Body of pancreas (tissue), 4 donors: ENCODE data around the gene PDGFD. TPM values are rescaled to one million over a fixed set of nuclear protein-coding genes. Genes with fewer than 3 reads are reported as not detected.

Experiments
- ATAC-seq: fragments of 150-250 bp; one replicate; pipeline ENCODE4 v1.9.1; 2016
- DNase-seq, 4 donors: peaks; one replicate each; pipeline ENCODE4 v3.0.0-alpha.2; 2019
- H3K27ac ChIP-seq, 4 donors: fragments of 200-600 bp; sonication (generic); 1 replicate in 3 of 4; 2 replicates in 1 of 4; pipeline versions ENCODE4 v1.5.1 to v1.6.1; 2016 to 2019; ENCODE audit warnings: mild to moderate bottlenecking in 1 of 4, mixed read lengths in 1 of 4, moderate library complexity in 1 of 4
- H3K27me3 ChIP-seq, 2 donors: fragments of 200-600 bp; sonication (generic); one replicate each; pipeline ENCODE4 v1.6.0; 2016; ENCODE audit warnings: mild to moderate bottlenecking in 1 of 2
- H3K36me3 ChIP-seq, 2 donors: fragments of 200-600 bp; sonication (generic); replicated peaks in 1 of 2; 2 replicates each; pipeline ENCODE4 v1.5.1; 2016; ENCODE audit warnings: low read depth in 2 of 2; ENCODE audit not compliant: insufficient read depth in 1 of 2
- H3K4me1 ChIP-seq: fragments of 200-600 bp; sonication (generic); one replicate; pipeline ENCODE4 v1.6.0; 2016
- H3K4me3 ChIP-seq, 2 donors: fragments of 200-600 bp; sonication (generic); 1 replicate in 1 of 2; 2 replicates in 1 of 2; pipeline ENCODE4 v1.5.1; 2016 to 2019
- H3K9me3 ChIP-seq, 3 donors: fragments of 200-600 bp; sonication (generic); 1 replicate in 2 of 3; 2 replicates in 1 of 3; pipeline ENCODE4 v1.5.1; 2016
- POLR2A ChIP-seq, 3 donors: fragments of 450-650 bp; IDR thresholded peaks; one replicate each; pipeline ENCODE4 v1.6.1; 2016; ENCODE audit warnings: antibody characterized with exemption in 3 of 3, mild to moderate bottlenecking in 2 of 3
- WGBS, 2 donors: methylation state at CpG; one replicate each; pipeline ENCODE4 v1.1.5; 2017; 5-methylcytosine and 5-hydroxymethylcytosine counted together
- intact Hi-C: fragments of 100-400 bp; cut with DNase I; formaldehyde crosslinking; loops from one replicate; pipeline ENCODE4 v1.15.1; 2023
- total RNA-seq, 2 donors: library from RNA; depleted of rRNA; stranded (reverse); fragments of >200 nt; gene quantifications; one replicate each; pipeline ENCODE4 v1.1.0, GENCODE V29; 2016
- TF ChIP-seq, protein P1 (sequence below), 7 experiments: fragments of 450-650 bp in 4 of 7; fragments of 200-600 bp in 3 of 7; sonication (generic) in 3 of 7; IDR thresholded peaks; one replicate each; pipeline ENCODE4 v1.5.1; 2016 to 2019; ENCODE audit warnings: antibody characterized with exemption in 7 of 7

The PDGFD gene
- total RNA-seq, 2 donors from 2014 or later = 26.7 to 43.1 TPM

DNA sequence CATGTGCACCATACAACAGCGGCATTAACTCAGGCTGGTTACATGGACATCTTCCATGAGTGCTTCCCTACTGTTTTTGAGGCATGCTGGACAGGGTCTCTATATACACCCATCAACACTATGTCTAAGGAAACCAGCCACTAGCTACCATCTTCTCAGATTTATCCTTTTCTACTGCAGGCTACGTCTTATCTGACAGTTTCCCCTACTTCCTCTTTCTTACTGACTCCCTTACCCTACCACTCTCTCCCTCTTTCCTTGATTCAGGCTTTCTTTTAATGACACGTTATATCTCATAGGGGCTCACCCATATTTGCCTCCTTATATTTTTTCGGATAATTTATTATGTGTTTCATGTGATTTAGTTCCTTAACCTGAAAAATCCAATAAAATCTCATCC lies 85.7 kb downstream of the PDGFD start:
- Histone ChIP-seq H3K9me3 (no peaks in the 10 kb centered on the region), H3K4me1 (no peaks in the 10 kb centered on the region), H3K4me3 (no peak overlapping the region), H3K36me3 (no peaks in the 10 kb centered on the region), H3K27me3 (no peaks in the 10 kb centered on the region), H3K27ac (no peak overlapping the region)
- intact Hi-C loops = no loop called here
- no peak for ATAC-seq
- TF ChIP-seq, protein P1, sequence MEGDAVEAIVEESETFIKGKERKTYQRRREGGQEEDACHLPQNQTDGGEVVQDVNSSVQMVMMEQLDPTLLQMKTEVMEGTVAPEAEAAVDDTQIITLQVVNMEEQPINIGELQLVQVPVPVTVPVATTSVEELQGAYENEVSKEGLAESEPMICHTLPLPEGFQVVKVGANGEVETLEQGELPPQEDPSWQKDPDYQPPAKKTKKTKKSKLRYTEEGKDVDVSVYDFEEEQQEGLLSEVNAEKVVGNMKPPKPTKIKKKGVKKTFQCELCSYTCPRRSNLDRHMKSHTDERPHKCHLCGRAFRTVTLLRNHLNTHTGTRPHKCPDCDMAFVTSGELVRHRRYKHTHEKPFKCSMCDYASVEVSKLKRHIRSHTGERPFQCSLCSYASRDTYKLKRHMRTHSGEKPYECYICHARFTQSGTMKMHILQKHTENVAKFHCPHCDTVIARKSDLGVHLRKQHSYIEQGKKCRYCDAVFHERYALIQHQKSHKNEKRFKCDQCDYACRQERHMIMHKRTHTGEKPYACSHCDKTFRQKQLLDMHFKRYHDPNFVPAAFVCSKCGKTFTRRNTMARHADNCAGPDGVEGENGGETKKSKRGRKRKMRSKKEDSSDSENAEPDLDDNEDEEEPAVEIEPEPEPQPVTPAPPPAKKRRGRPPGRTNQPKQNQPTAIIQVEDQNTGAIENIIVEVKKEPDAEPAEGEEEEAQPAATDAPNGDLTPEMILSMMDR (IDR thresholded peaks at IDR 0.05) = no peak
- no peak for TF ChIP-seq POLR2A (IDR thresholded peaks at IDR 0.05)
- WGBS, 2 donors = 79 to 85% methylated on average over 4 of the region's 4 CpGs
- no peak for DNase-seq

DNA sequence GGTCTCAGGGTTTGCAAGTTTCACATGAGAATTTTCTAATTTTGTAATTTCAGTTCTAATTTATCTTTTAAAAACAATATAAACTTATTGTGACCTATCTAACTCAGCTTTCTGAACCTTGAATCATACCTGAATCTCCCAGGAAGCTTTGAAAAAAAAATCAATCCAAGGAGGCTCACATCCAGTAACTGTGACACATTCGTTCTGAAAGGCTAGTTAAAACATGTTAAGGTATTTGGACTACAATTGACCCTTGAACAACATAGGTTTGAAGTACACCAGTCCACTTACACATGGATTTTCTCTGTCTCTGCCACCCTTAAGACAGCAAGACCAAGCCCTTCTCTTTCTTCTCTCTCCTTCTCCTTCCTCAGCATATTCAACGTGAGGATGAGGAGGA lies 87.5 kb downstream of the PDGFD start:
- no peaks in the 10 kb centered on the region for H3K27me3 ChIP-seq
- intact Hi-C loops = no loop called here
- no peak overlapping the region for H3K27ac ChIP-seq
- TF ChIP-seq, protein P1 (IDR thresholded peaks at IDR 0.05) = no peak
- TF ChIP-seq POLR2A (IDR thresholded peaks at IDR 0.05) = no peak
- ATAC-seq (no peak), DNase-seq (no peak)
- 50 to 65% methylated on average over 2 of the region's 2 CpGs for WGBS, 2 donors
- H3K9me3 ChIP-seq = no peaks in the 10 kb centered on the region
- H3K4me3 ChIP-seq = no peak overlapping the region
- no peaks in the 10 kb centered on the region for H3K4me1 ChIP-seq
- H3K36me3 ChIP-seq = no peaks in the 10 kb centered on the region

DNA sequence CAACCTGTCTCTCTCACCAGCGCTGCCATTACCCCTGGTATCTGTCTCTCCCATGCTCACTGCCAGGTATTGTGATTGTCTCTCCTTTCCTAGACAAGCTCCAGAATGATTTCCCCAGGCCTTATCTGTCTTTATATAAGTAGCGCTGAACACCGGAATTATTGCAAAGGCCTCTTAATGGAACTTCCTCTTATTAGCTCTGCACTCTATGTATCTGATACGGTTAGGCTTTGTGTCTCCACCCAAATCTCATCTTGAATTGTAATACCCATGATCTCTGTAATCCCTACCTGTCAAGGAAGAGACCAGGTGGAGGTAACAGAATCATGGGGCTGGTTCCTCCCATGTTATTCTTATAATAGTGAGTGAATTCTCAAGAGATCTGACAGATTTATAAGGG lies 88.2 kb downstream of the PDGFD start:
- TF ChIP-seq, protein P1 (IDR thresholded peaks at IDR 0.05) = no peak
- TF ChIP-seq POLR2A (IDR thresholded peaks at IDR 0.05) = no peak
- DNase-seq = no peak

DNA sequence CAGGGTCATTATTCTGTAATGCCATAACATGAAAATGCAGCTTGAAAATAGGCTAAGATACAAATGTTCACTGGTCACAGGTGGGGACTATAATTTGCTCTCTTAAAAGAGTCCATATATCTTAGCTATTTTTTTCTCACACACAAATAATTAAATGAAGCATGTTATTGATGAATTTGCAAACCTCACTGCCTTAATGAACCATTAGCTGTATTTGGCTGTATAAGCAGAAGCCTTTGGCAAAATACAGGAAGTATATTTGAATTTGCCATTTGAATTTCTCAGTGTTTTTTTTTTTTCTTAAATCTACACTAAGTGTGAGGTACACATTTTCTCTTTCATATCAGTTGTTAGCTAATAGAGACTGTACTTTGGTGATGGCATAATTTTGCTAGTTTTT lies 88.9 kb downstream of the PDGFD start:
- Histone ChIP-seq H3K27ac (no peak overlapping the region), H3K36me3 (no peaks in the 10 kb centered on the region), H3K9me3 (no peaks in the 10 kb centered on the region), H3K27me3 (no peaks in the 10 kb centered on the region), H3K4me1 (no peaks in the 10 kb centered on the region), H3K4me3 (no peak overlapping the region)
- TF ChIP-seq, protein P1 (IDR thresholded peaks at IDR 0.05) = no peak
- TF ChIP-seq POLR2A (IDR thresholded peaks at IDR 0.05) = no peak
- intact Hi-C loops = no loop called here
- DNase-seq (no peak), ATAC-seq (no peak)

More for the DNA sequence above, 88.2 kb downstream of the PDGFD start:
- no peaks in the 10 kb centered on the region for H3K27me3 ChIP-seq
- 80 to 87% methylated on average over 4 of the region's 4 CpGs for WGBS, 2 donors
- intact Hi-C loops = no loop called here
- H3K36me3 ChIP-seq = no peaks in the 10 kb centered on the region
- no peaks in the 10 kb centered on the region for H3K9me3 ChIP-seq
- no peak for ATAC-seq
- no peak overlapping the region for H3K27ac ChIP-seq
- H3K4me1 ChIP-seq = no peaks in the 10 kb centered on the region
- no peak overlapping the region for H3K4me3 ChIP-seq

DNA sequence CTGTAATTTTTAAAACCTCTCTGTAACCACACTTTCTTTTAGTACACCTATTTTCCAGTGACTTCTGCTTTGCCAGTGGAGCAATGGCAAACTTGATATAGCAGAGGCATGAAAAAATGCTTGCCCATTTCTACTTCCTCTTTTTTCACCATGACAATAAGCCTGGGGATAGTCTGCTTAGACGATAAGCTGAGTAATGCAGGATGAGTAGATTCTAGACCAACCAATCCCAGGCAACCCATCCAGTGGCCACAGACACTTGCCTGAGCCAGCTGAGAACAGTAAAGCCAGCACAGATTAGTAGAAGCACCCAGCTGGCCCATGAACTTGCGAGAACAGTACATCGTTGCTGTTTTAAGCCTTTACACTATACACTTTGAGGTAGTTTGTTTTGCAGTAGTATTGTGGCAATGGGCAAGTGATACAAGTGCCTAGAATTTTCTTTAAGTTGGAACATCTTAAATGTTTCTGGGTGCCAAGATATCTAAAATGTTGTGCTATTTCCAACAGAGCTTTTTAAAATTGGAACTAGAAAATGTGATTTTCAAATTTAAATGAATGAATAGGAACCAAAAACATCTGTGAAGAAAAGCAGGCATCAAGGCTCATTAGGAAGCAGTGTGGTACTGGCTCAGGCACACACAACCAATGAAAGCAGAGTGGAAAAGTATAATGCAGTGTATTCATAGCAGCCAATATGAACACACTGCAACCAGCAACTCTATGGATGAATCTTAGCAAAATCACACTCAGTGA lies 89.8 kb downstream of the PDGFD start:
- Histone ChIP-seq H3K4me1 (no peaks in the 10 kb centered on the region), H3K9me3 (no peaks in the 10 kb centered on the region), H3K36me3 (no peaks in the 10 kb centered on the region), H3K27ac (no peak overlapping the region), H3K4me3 (no peak overlapping the region), H3K27me3 (no peaks in the 10 kb centered on the region)
- DNase-seq (peak in 1 of 4 donors; percentile 6), ATAC-seq (no peak)
- WGBS, 2 donors = 64 to 71% methylated on average over 3 of the region's 3 CpGs
- TF ChIP-seq, protein P1 (IDR thresholded peaks at IDR 0.05) = no peak
- TF ChIP-seq POLR2A (IDR thresholded peaks at IDR 0.05) = no peak
- intact Hi-C loops = no loop called here
